Stimulated activated CD4-positive, alpha-beta T cell treated with anti-CD3 and anti-CD28 coated beads, Interleukin-2, amount 100 ng/mL, for 48 hours (primary cell): Measurements from ENCODE around the gene GOLT1B.

Experiments
- DNase-seq, 2 donors: peaks; one replicate each; pipeline ENCODE4 v3.0.0-alpha.2; 2020

Gene GOLT1B

GRCh38 chr12:21526053-21526452 is 24.5 kb downstream of the GOLT1B start, which contains the start of gene SPX:
Gene SPX (plus strand): TSS chr12:21526296. CDS start chr12:21526473, 177 bp downstream.
- DNase-seq, result no peak

- DNase-seq, result no peak
These were observed 25.2 kb downstream of the GOLT1B start for GRCh38 chr12:21526721-21527345.

GRCh38 chr12:21527451-21528180 is 26.0 kb downstream of the GOLT1B start:
- DNase-seq, result peak; percentile 57 to 62

- DNase-seq, result no peak
These were observed 27.4 kb downstream of the GOLT1B start for GRCh38 chr12:21528953-21529352.

- no peak for DNase-seq
These were observed 27.9 kb downstream of the GOLT1B start for GRCh38 chr12:21529456-21529855.

- no peak for DNase-seq
These were observed 36.6 kb downstream of the GOLT1B start for GRCh38 chr12:21538061-21538653.

GRCh38 chr12:21539797-21540196 is 38.2 kb downstream of the GOLT1B start:
- DNase-seq, result no peak

GRCh38 chr12:21541773-21542172 is 40.2 kb downstream of the GOLT1B start:
- no peak for DNase-seq

GRCh38 chr12:21542403-21542802 is 40.8 kb downstream of the GOLT1B start:
- no peak for DNase-seq

GRCh38 chr12:21543151-21543550 is 41.6 kb downstream of the GOLT1B start:
- DNase-seq, result no peak

- DNase-seq, result no peak
These were observed 44.0 kb downstream of the GOLT1B start for GRCh38 chr12:21545557-21545956.

- no peak for DNase-seq
These were observed 45.1 kb downstream of the GOLT1B start for GRCh38 chr12:21546716-21547115.

GRCh38 chr12:21547437-21547836 is 45.8 kb downstream of the GOLT1B start:
- DNase-seq, result no peak

GRCh38 chr12:21551841-21552465 is 50.4 kb downstream of the GOLT1B start:
- DNase-seq, result no peak

GRCh38 chr12:21552635-21553328 is 51.2 kb downstream of the GOLT1B start:
- DNase-seq, result no peak

GRCh38 chr12:21553329-21553675 is 51.7 kb downstream of the GOLT1B start:
- DNase-seq, result no peak

- DNase-seq, result no peak
These were observed 56.6 kb downstream of the GOLT1B start for GRCh38 chr12:21558100-21558679.

- DNase-seq, result no peak
These were observed 58.4 kb downstream of the GOLT1B start for GRCh38 chr12:21559855-21560569.

- DNase-seq, result no peak
These were observed 59.6 kb downstream of the GOLT1B start for GRCh38 chr12:21561158-21561557.

- no peak for DNase-seq
These were observed 61.3 kb downstream of the GOLT1B start for GRCh38 chr12:21562859-21563258.

GRCh38 chr12:21566223-21566906 is 64.8 kb downstream of the GOLT1B start:
- no peak for DNase-seq
